ENCODE results near the gene CNDP1.

CNDP1 gene

GRCh38 chr18:74595431-74595830 lies 61.1 kb downstream of the CNDP1 start:
- Histone ChIP-seq H3K4me3 (ENCODE audit: low read depth, low read length) (no peak overlapping the region), H3K9me3 (ENCODE audit: control insufficient read depth, insufficient read depth, low read depth, low read length) (no peaks in the 10 kb centered on the region), H3K36me3 (ENCODE audit: control insufficient read depth in 2 of 2, insufficient read depth in 1 of 2, low read length in 2 of 2) (peaks cover 7% of the 10 kb centered on the region in 2 experiments; a peak in 2 of 3 replicates), H3K27ac (ENCODE audit: extremely low read depth, low read depth, low read length) (no peak overlapping the region), H3K4me1 (ENCODE audit: control insufficient read depth, insufficient read depth, low read length) (peaks cover 5% of the 10 kb centered on the region; the same call in 1 of the 2 replicates)
- CTCF ChIA-PET = interaction anchor here (0.6 to 0.7 kb wide), 2 partner anchors 1424 to 1533 kb away, joined by 3 to 4 read pairs; no protein-coding TSS in a partner anchor
- TF ChIP-seq, protein P1, sequence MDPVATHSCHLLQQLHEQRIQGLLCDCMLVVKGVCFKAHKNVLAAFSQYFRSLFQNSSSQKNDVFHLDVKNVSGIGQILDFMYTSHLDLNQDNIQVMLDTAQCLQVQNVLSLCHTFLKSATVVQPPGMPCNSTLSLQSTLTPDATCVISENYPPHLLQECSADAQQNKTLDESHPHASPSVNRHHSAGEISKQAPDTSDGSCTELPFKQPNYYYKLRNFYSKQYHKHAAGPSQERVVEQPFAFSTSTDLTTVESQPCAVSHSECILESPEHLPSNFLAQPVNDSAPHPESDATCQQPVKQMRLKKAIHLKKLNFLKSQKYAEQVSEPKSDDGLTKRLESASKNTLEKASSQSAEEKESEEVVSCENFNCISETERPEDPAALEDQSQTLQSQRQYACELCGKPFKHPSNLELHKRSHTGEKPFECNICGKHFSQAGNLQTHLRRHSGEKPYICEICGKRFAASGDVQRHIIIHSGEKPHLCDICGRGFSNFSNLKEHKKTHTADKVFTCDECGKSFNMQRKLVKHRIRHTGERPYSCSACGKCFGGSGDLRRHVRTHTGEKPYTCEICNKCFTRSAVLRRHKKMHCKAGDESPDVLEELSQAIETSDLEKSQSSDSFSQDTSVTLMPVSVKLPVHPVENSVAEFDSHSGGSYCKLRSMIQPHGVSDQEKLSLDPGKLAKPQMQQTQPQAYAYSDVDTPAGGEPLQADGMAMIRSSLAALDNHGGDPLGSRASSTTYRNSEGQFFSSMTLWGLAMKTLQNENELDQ (tag by site-specific recombination; IDR thresholded peaks at IDR 0.05; ENCODE audit: low read depth) = no peak
- TF ChIP-seq ZNF394 (tag by site-specific recombination; IDR thresholded peaks at IDR 0.05; ENCODE audit: borderline replicate concordance) = no peak
- POLR2A ChIA-PET = no interaction called here

DNA sequence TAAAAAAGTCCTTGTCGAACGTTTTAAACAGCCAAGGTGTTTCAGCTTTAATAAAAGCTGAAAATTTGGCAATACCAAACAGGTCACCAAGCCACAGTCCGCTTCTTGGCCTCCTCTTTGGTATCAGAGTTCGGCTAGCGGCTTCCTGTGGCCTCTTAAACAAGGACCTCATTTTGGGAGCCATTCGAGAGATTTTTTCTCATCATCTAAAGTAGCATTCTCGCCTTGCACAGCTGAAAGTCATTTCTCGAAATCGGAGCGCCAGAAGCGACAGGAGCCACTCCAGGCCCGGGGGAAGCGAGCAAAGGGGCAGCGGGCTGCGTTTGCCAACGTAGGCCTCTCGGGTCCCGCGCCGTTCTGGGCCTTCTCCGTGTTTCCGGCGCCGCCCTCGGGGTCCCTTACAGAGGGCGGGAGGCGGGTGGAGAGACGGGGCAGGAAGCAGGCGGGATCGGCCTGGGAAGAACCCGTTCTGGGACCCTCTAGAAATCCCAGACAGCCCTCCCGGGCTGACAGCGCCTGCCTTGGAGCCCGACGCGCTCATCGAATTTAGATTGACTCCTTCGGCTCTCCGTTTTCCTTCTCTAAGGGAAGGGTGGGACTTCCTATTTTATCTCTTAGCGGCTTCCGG lies 62.8 kb downstream of the CNDP1 start:
- CTCF ChIA-PET = interaction anchor here (0.6 to 1.4 kb wide), 3 partner anchors 40 to 408 kb away, joined by 3 read pairs; no protein-coding TSS in a partner anchor
- H3K4me1 ChIP-seq (ENCODE audit: control insufficient read depth, insufficient read depth, low read length) = peaks cover 5% of the 10 kb centered on the region; the same call in 1 of the 2 replicates
- H3K9me3 ChIP-seq (ENCODE audit: control insufficient read depth, insufficient read depth, low read depth, low read length) = no peaks in the 10 kb centered on the region
- peak overlapping the region; percentile 92 for H3K27ac ChIP-seq (ENCODE audit: extremely low read depth, low read depth, low read length)
- peaks cover 7% of the 10 kb centered on the region in 2 experiments; a peak in 2 of 3 replicates for H3K36me3 ChIP-seq (ENCODE audit: control insufficient read depth in 2 of 2, insufficient read depth in 1 of 2, low read length in 2 of 2)
- H3K4me3 ChIP-seq (ENCODE audit: low read depth, low read length) = peak overlapping the region; percentile 81
- POLR2A ChIA-PET = no interaction called here
- TF ChIP-seq ZIC2 (tag by site-specific recombination; IDR thresholded peaks at IDR 0.05) (no peak), ZBTB48 (tag by site-specific recombination; IDR thresholded peaks at IDR 0.05) (peak; percentile 74; the same call in 1 of the 2 replicates), ZSCAN30 (tag by site-specific recombination; IDR thresholded peaks at IDR 0.05) (0 out of 2 replicates have a peak, but pooled peaks have one; percentile 12), ZBTB44 (tag by site-specific recombination; IDR thresholded peaks at IDR 0.05) (no peak), WT1 (tag by site-specific recombination; IDR thresholded peaks at IDR 0.05) (no peak), ZNF311 (tag by site-specific recombination; IDR thresholded peaks at IDR 0.05; ENCODE audit: borderline replicate concordance) (no peak), ZNF585B (tag by site-specific recombination; IDR thresholded peaks at IDR 0.05) (no peak), TCF7L2 (IDR thresholded peaks at IDR 0.05; ENCODE audit: borderline replicate concordance, low read depth, low read length) (no peak), ZXDB (tag by site-specific recombination; IDR thresholded peaks at IDR 0.05) (0 out of 2 replicates have a peak, but pooled peaks have one; percentile 37), ZBTB17 (tag by site-specific recombination; IDR thresholded peaks at IDR 0.05) (peak; percentile 34), ZNF335 (tag by site-specific recombination; conservative IDR thresholded peaks at IDR 0.05) (peak; percentile 87), ZNF354C (tag by site-specific recombination; IDR thresholded peaks at IDR 0.05; ENCODE audit: borderline replicate concordance, low read depth) (no peak), YY1 (tag by site-specific recombination; IDR thresholded peaks at IDR 0.05) (0 out of 2 replicates have a peak, but pooled peaks have one; percentile 27), ZBTB11 (tag by site-specific recombination; conservative IDR thresholded peaks at IDR 0.05; ENCODE audit: low read depth) (peak; percentile 83), ZNF654 (tag by site-specific recombination; IDR thresholded peaks at IDR 0.05; ENCODE audit: low read depth) (no peak), ZNF140 (tag by site-specific recombination; IDR thresholded peaks at IDR 0.05) (no peak), ZNF785 (tag by site-specific recombination; IDR thresholded peaks at IDR 0.05) (no peak), SP2 (tag by site-specific recombination; IDR thresholded peaks at IDR 0.05) (peak; percentile 76), KLF1 (tag by site-specific recombination; IDR thresholded peaks at IDR 0.05) (0 out of 2 replicates have a peak, but pooled peaks have one; percentile 18), SP3 (tag by site-specific recombination; IDR thresholded peaks at IDR 0.05) (peak; percentile 56; the same call in 1 of the 2 replicates)
- TF ChIP-seq, protein P2, sequence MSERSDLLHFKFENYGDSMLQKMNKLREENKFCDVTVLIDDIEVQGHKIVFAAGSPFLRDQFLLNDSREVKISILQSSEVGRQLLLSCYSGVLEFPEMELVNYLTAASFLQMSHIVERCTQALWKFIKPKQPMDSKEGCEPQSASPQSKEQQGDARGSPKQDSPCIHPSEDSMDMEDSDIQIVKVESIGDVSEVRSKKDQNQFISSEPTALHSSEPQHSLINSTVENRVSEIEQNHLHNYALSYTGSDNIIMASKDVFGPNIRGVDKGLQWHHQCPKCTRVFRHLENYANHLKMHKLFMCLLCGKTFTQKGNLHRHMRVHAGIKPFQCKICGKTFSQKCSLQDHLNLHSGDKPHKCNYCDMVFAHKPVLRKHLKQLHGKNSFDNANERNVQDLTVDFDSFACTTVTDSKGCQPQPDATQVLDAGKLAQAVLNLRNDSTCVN (tag by site-specific recombination; optimal IDR thresholded peaks at IDR 0.05) = peak; percentile 11
- TF ChIP-seq, protein P3, sequence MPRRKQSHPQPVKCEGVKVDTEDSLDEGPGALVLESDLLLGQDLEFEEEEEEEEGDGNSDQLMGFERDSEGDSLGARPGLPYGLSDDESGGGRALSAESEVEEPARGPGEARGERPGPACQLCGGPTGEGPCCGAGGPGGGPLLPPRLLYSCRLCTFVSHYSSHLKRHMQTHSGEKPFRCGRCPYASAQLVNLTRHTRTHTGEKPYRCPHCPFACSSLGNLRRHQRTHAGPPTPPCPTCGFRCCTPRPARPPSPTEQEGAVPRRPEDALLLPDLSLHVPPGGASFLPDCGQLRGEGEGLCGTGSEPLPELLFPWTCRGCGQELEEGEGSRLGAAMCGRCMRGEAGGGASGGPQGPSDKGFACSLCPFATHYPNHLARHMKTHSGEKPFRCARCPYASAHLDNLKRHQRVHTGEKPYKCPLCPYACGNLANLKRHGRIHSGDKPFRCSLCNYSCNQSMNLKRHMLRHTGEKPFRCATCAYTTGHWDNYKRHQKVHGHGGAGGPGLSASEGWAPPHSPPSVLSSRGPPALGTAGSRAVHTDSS (tag by site-specific recombination; IDR thresholded peaks at IDR 0.05) = no peak

Measured in HEK293 (cell line).